ENCODE data around the gene ATXN10.

The ATXN10 gene

GRCh38 chr22:45880091-45880715 is 208.6 kb downstream of the ATXN10 start:
- H2AFZ ChIP-seq (ENCODE audit: low read length): no peak overlapping the region
- no peak for TF ChIP-seq EZH2phosphoT487 (IDR thresholded peaks at IDR 0.05; ENCODE audit: borderline replicate concordance)
- no peaks in the 10 kb centered on the region for H3K9me2 ChIP-seq (replicated peaks; ENCODE audit: low read depth, low read length)
- H3K4me3 ChIP-seq (ENCODE audit: low read length, poor library complexity, severe bottlenecking): no peak overlapping the region
- H3K9me3 ChIP-seq (ENCODE audit: insufficient read depth, low read depth, low read length): no peaks in the 10 kb centered on the region
- H3K79me2 ChIP-seq (ENCODE audit: insufficient read depth, low read length): no peaks in the 10 kb centered on the region
- no peaks in the 10 kb centered on the region for H3F3A ChIP-seq (ENCODE audit: low read depth)
- H3K4me1 ChIP-seq (ENCODE audit: insufficient read depth, low read length, poor library complexity, severe bottlenecking): no peaks in the 10 kb centered on the region
- H3K9ac ChIP-seq (ENCODE audit: low read depth, low read length, poor library complexity, severe bottlenecking): no peak overlapping the region
- H3K4me2 ChIP-seq (ENCODE audit: low read depth, low read length, poor library complexity, severe bottlenecking): no peak overlapping the region
- H3K36me3 ChIP-seq (ENCODE audit: insufficient read depth, low read length): no peaks in the 10 kb centered on the region
- H4K20me1 ChIP-seq (ENCODE audit: insufficient read depth, low read length, poor library complexity, severe bottlenecking): no peaks in the 10 kb centered on the region
- H3K27me3 ChIP-seq (ENCODE audit: insufficient read depth, low read length, poor library complexity, severe bottlenecking): no peaks in the 10 kb centered on the region

- no peak overlapping the region for H3K4me2 ChIP-seq (ENCODE audit: low read depth, low read length, poor library complexity, severe bottlenecking)
Observed at GRCh38 chr22:45880716-45881523, 209.3 kb downstream of the ATXN10 start.

GRCh38 chr22:45881524-45881875 is 209.9 kb downstream of the ATXN10 start:
- TF ChIP-seq CTCF (conservative IDR thresholded peaks at IDR 0.05; ENCODE audit: low read length) (no peak), EZH2phosphoT487 (IDR thresholded peaks at IDR 0.05; ENCODE audit: borderline replicate concordance) (no peak)
- no peaks in the 10 kb centered on the region for H3K79me2 ChIP-seq (ENCODE audit: insufficient read depth, low read length)
- H3K9me3 ChIP-seq (ENCODE audit: insufficient read depth, low read depth, low read length): no peaks in the 10 kb centered on the region
- no peaks in the 10 kb centered on the region for H4K20me1 ChIP-seq (ENCODE audit: insufficient read depth, low read length, poor library complexity, severe bottlenecking)
- no peak overlapping the region for H3K9ac ChIP-seq (ENCODE audit: low read depth, low read length, poor library complexity, severe bottlenecking)
- no peaks in the 10 kb centered on the region for H3K9me2 ChIP-seq (replicated peaks; ENCODE audit: low read depth, low read length)
- no peaks in the 10 kb centered on the region for H3K27me3 ChIP-seq (ENCODE audit: insufficient read depth, low read length, poor library complexity, severe bottlenecking)
- no peak overlapping the region for H3K4me3 ChIP-seq (ENCODE audit: low read length, poor library complexity, severe bottlenecking)
- H2AFZ ChIP-seq (ENCODE audit: low read length): no peak overlapping the region
- no peaks in the 10 kb centered on the region for H3K36me3 ChIP-seq (ENCODE audit: insufficient read depth, low read length)
- H3K4me1 ChIP-seq (ENCODE audit: insufficient read depth, low read length, poor library complexity, severe bottlenecking): no peaks in the 10 kb centered on the region
- H3K4me2 ChIP-seq (ENCODE audit: low read depth, low read length, poor library complexity, severe bottlenecking): no peak overlapping the region
- H3F3A ChIP-seq (ENCODE audit: low read depth): no peaks in the 10 kb centered on the region

More at GRCh38 chr22:45880716-45881523, 209.3 kb downstream of the ATXN10 start:
- Histone ChIP-seq H3K4me3 (ENCODE audit: low read length, poor library complexity, severe bottlenecking) (no peak overlapping the region), H3F3A (ENCODE audit: low read depth) (no peaks in the 10 kb centered on the region), H3K9me2 (replicated peaks; ENCODE audit: low read depth, low read length) (no peaks in the 10 kb centered on the region), H2AFZ (ENCODE audit: low read length) (no peak overlapping the region), H3K27me3 (ENCODE audit: insufficient read depth, low read length, poor library complexity, severe bottlenecking) (no peaks in the 10 kb centered on the region), H3K36me3 (ENCODE audit: insufficient read depth, low read length) (no peaks in the 10 kb centered on the region), H3K9me3 (ENCODE audit: insufficient read depth, low read depth, low read length) (no peaks in the 10 kb centered on the region), H3K79me2 (ENCODE audit: insufficient read depth, low read length) (no peaks in the 10 kb centered on the region), H4K20me1 (ENCODE audit: insufficient read depth, low read length, poor library complexity, severe bottlenecking) (no peaks in the 10 kb centered on the region), H3K4me1 (ENCODE audit: insufficient read depth, low read length, poor library complexity, severe bottlenecking) (no peaks in the 10 kb centered on the region), H3K9ac (ENCODE audit: low read depth, low read length, poor library complexity, severe bottlenecking) (no peak overlapping the region)
- TF ChIP-seq EZH2phosphoT487 (IDR thresholded peaks at IDR 0.05; ENCODE audit: borderline replicate concordance) (no peak), CTCF (conservative IDR thresholded peaks at IDR 0.05; ENCODE audit: low read length) (no peak)
